Uterus (tissue), 2 donors: Measurements from ENCODE around the gene CCT5.

Experiments used
- POLR2A ChIP-seq, 2 donors: fragments of 450-650 bp; IDR thresholded peaks; one replicate each; pipeline ENCODE4 v1.6.1; 2016; ENCODE audit warnings: antibody characterized with exemption in 2 of 2, mild to moderate bottlenecking in 1 of 2, moderate library complexity in 1 of 2
- TF ChIP-seq, protein P1 (sequence below), 4 experiments: fragments of 200-600 bp in 2 of 4; fragments of 450-650 bp in 2 of 4; sonication (generic) in 2 of 4; IDR thresholded peaks; one replicate each; pipeline ENCODE4 v1.5.1; 2016 to 2019; ENCODE audit warnings: antibody characterized with exemption in 4 of 4, mild to moderate bottlenecking in 2 of 4, moderate library complexity in 1 of 4

GRCh38 chr5:10315201-10315600 lies 65.1 kb downstream of the CCT5 start:
- TF ChIP-seq, protein P1, sequence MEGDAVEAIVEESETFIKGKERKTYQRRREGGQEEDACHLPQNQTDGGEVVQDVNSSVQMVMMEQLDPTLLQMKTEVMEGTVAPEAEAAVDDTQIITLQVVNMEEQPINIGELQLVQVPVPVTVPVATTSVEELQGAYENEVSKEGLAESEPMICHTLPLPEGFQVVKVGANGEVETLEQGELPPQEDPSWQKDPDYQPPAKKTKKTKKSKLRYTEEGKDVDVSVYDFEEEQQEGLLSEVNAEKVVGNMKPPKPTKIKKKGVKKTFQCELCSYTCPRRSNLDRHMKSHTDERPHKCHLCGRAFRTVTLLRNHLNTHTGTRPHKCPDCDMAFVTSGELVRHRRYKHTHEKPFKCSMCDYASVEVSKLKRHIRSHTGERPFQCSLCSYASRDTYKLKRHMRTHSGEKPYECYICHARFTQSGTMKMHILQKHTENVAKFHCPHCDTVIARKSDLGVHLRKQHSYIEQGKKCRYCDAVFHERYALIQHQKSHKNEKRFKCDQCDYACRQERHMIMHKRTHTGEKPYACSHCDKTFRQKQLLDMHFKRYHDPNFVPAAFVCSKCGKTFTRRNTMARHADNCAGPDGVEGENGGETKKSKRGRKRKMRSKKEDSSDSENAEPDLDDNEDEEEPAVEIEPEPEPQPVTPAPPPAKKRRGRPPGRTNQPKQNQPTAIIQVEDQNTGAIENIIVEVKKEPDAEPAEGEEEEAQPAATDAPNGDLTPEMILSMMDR (IDR thresholded peaks at IDR 0.05): no peak
- no peak for TF ChIP-seq POLR2A (IDR thresholded peaks at IDR 0.05)
